Measurements from ENCODE around the gene CDH13.
A peak's percentile ranks its signal among the peaks of the same experiment; 100 is the strongest.

CDH13 gene

GRCh38 chr16:83070416-83071209 lies 443.8 kb downstream of the CDH13 start:
- DNase-seq, result no peak

GRCh38 chr16:83075956-83076355 lies 449.2 kb downstream of the CDH13 start:
- no peak for DNase-seq

- no peak for DNase-seq
Measured at GRCh38 chr16:83083361-83083760, 456.6 kb downstream of the CDH13 start.

- no peak for DNase-seq
Measured at GRCh38 chr16:83085660-83086059, 458.9 kb downstream of the CDH13 start.

- no peak for DNase-seq
Measured at GRCh38 chr16:83095941-83096692, 469.3 kb downstream of the CDH13 start.

- DNase-seq, result no peak
Measured at GRCh38 chr16:83098536-83098935, 471.8 kb downstream of the CDH13 start.

- DNase-seq, result no peak
Measured at GRCh38 chr16:83100679-83101078, 473.9 kb downstream of the CDH13 start.

- no peak for DNase-seq
Measured at GRCh38 chr16:83102336-83102735, 475.6 kb downstream of the CDH13 start.

GRCh38 chr16:83105279-83106077 lies 478.7 kb downstream of the CDH13 start:
- DNase-seq, result no peak

GRCh38 chr16:83109490-83110125 lies 482.8 kb downstream of the CDH13 start:
- peak; percentile 2 for DNase-seq

GRCh38 chr16:83110269-83110668 lies 483.5 kb downstream of the CDH13 start:
- DNase-seq, result no peak

- peak; percentile 31 for DNase-seq
Measured at GRCh38 chr16:83113317-83113716, 486.5 kb downstream of the CDH13 start.

- no peak for DNase-seq
Measured at GRCh38 chr16:83113811-83114210, 487.0 kb downstream of the CDH13 start.

- DNase-seq, result no peak
Measured at GRCh38 chr16:83115491-83116232, 488.9 kb downstream of the CDH13 start.

- no peak for DNase-seq
Measured at GRCh38 chr16:83116274-83116892, 489.6 kb downstream of the CDH13 start.

- DNase-seq, result no peak
Measured at GRCh38 chr16:83117810-83118209, 491.0 kb downstream of the CDH13 start.

- no peak for DNase-seq
Measured at GRCh38 chr16:83118365-83118764, 491.6 kb downstream of the CDH13 start.

GRCh38 chr16:83125999-83126568 lies 499.3 kb downstream of the CDH13 start:
- no peak for DNase-seq

GRCh38 chr16:83128041-83128440 lies 501.3 kb downstream of the CDH13 start:
- no peak for DNase-seq

GRCh38 chr16:83130039-83130438 lies 503.3 kb downstream of the CDH13 start:
- no peak for DNase-seq

- DNase-seq, result no peak
Measured at GRCh38 chr16:83134638-83135037, 507.9 kb downstream of the CDH13 start.
